MM.1S (cell line): ENCODE results near the gene STK17A.

ENCODE experiments used
- EZH2phosphoT487 ChIP-seq: fragments of 300-600 bp; sonication (generic); IDR thresholded peaks from 2 replicates; pipeline ENCODE4 v1.6.1; 2018; ENCODE audit warnings: antibody characterized with exemption, low read length
- TF ChIP-seq, protein P1 (sequence below): fragments of 300-600 bp; sonication (generic); IDR thresholded peaks from 2 replicates; pipeline ENCODE4 v1.5.1; 2016; ENCODE audit warnings: antibody characterized with exemption, low read length, mixed read lengths

DNA sequence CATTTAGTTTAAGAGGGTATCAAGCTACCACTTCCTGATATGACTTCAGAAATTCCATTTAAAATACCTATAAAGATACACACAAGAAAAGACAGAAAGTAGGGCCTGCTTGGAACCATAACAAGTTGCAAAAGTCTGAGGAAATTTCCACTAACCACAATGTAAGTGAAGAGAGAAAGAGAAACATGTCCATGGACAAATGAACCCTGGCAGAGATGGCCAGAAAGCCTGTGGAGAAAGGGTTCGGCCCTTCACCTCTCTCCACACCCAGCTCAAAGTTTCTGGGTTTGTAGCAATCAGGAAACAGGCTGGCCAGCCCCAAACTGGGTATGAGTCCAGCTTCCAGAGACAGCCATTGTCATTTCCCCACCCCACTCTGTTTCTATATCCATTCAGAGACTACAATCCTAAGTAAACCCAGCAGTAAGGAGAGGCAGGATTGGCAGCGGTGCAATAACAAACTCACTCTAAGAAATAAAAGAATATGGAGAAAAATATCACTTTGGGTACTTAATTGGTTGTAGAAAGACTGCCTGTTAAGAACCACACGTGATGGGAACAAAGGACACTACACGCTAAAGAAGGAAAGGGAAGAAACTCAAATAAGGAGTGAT, 71.1 kb downstream of the STK17A start:
- TF ChIP-seq, protein P1, sequence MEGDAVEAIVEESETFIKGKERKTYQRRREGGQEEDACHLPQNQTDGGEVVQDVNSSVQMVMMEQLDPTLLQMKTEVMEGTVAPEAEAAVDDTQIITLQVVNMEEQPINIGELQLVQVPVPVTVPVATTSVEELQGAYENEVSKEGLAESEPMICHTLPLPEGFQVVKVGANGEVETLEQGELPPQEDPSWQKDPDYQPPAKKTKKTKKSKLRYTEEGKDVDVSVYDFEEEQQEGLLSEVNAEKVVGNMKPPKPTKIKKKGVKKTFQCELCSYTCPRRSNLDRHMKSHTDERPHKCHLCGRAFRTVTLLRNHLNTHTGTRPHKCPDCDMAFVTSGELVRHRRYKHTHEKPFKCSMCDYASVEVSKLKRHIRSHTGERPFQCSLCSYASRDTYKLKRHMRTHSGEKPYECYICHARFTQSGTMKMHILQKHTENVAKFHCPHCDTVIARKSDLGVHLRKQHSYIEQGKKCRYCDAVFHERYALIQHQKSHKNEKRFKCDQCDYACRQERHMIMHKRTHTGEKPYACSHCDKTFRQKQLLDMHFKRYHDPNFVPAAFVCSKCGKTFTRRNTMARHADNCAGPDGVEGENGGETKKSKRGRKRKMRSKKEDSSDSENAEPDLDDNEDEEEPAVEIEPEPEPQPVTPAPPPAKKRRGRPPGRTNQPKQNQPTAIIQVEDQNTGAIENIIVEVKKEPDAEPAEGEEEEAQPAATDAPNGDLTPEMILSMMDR = no peak
- TF ChIP-seq EZH2phosphoT487 = no peak
